GM19328 (cell line): Measurements from ENCODE around the gene KRTAP10-10.
"Not testable (repeated sequence)": the region's sequence is repeated elsewhere in the genome, so short reads cannot be mapped to it uniquely, and the experiment has no call there.

Experiments used
- ATAC-seq: cut with Tn5 transposase; IDR thresholded peaks from one replicate; pipeline ENCODE4 v1.9.1; 2021; ENCODE audit warnings: mild to moderate bottlenecking, moderate library complexity; ENCODE audit not compliant: unreplicated experiment

Gene KRTAP10-10

DNA sequence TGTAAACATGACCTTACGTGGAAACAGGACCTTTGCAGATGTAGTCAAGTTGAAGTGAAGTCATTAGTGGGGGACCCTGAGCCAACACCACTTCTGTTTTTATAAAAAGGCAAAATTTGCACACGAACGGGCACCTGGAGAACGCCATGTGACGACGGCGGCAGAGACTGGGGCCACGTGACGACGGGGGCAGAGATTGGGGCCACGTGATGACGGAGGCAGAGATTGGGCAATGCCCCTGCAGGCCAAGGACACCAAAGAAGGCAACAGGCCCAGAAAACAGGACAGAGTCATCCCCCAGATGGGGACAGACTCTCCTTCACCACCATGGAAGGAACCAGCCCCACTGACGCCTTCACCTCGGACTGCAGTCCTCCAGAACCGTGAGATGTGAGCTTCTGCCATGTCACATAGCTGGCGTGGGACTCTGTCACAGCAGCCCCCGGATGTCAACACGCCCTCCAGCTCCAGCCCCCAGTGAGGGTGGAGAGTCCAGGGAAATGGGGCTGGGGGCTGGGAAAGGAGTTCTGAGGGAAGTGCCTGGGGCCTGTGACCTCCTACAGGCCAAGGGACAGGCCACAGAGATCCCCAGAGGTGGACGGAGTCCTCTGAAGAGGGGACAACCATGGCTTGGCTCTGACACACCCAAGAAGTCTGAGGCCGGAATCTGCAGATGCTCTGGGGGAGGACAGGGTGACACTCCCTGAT lies 13.3 kb downstream of the KRTAP10-10 start:
- ATAC-seq, result no peak

- no peak for ATAC-seq
Measured at GRCh38 chr21:44650973-44651675, 14.0 kb downstream of the KRTAP10-10 start.

DNA sequence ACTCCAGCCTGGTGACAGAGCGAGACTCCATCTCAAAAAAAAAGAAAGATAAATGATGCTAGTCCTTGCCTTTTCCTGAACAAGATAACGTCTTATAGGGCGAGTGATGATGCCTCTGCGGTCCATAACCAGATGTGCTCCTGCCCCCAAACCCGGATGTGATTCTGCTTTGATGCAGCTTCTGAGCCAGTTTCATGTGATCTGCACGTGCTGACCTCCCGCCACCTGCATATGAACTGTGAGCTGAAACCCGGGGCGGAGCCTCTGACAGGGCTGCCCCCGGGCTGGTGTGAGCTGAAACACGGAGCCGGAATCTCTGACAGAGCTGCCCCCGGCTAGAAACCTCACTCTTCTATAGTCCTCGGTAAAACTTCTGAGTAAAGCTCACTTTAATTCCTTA lies 16.0 kb downstream of the KRTAP10-10 start:
- ATAC-seq, result no peak

DNA sequence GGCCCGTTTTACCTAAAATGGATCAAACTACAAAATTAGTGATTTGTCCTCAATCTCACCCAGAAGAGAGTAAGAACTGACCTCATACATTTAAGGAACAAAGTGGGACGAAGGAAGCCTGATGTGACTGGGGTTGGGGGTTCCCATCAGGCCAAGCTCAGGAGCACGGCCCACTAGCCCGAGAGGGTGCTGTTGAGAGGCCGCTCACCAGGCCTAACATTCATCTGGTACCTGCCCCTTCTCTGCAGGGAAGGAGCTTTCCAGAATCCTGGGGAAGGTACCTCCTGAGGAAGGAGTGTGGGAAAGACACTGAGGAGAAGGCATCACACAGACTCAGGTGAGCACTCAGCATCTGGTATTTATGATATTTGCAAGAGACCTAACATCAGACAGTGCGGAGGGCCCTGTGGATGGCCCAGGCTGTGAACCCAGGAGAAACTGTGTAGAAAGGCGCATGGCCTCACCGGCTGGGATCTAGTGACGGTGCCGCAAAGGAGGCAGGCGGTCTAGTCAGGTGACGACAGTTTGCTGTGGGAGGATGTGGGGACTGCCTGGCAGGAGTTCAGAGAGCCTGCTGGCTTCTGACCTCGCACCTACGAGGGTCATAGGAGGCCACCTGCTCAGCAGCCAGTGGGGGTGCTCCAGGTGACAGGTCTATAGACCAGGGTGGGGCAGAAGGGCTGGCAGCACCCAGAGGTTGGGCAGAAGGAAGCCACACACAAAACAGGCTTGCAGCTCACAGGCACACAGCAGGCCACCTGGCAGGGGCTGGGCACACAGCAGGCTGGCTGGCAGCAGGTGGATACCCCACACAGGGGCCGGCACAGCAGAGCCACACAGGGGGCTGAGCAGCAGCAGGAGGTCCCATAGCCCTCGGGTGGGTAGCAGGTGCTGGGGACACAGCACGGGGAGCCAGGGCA lies 16.8 kb downstream of the KRTAP10-10 start:
- ATAC-seq, result no peak

DNA sequence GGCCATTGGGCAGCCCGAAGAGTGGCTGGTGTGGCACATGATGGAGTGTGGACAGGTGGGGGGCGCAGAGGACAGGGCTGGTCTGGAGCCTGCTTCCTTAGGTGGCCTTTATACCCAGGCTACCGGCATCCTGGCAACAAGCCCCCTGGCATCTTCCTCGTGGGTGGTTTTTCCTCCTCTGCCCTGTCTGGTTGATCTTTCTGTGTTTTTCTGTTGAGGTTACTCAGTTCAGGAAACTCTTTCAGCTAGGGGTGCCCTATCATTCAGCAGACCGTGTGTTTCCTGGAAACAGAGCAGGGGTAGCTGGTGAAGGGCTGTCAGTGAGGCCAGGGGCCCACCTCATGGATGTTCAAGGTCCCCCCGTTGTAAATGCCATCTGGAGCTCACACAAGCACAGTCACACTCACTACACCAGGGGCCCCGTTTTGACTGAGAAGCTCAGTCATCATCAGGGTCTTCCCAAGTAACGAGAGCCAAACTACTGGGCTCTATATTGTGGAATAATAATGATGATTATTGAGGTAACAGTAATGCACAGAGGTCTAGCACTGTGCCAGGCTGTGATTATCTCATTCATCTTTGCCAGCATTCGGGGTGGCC lies 17.5 kb downstream of the KRTAP10-10 start, which contains the start of gene KRTAP12-4:
TSS of gene KRTAP12-4 (minus strand) at position 84 of the 600 bp plus-strand sequence. CDS start at position 39, 45 bp downstream.
- no peak for ATAC-seq

- ATAC-seq, result no peak
Measured at GRCh38 chr21:44656868-44657267, 19.7 kb downstream of the KRTAP10-10 start.

DNA sequence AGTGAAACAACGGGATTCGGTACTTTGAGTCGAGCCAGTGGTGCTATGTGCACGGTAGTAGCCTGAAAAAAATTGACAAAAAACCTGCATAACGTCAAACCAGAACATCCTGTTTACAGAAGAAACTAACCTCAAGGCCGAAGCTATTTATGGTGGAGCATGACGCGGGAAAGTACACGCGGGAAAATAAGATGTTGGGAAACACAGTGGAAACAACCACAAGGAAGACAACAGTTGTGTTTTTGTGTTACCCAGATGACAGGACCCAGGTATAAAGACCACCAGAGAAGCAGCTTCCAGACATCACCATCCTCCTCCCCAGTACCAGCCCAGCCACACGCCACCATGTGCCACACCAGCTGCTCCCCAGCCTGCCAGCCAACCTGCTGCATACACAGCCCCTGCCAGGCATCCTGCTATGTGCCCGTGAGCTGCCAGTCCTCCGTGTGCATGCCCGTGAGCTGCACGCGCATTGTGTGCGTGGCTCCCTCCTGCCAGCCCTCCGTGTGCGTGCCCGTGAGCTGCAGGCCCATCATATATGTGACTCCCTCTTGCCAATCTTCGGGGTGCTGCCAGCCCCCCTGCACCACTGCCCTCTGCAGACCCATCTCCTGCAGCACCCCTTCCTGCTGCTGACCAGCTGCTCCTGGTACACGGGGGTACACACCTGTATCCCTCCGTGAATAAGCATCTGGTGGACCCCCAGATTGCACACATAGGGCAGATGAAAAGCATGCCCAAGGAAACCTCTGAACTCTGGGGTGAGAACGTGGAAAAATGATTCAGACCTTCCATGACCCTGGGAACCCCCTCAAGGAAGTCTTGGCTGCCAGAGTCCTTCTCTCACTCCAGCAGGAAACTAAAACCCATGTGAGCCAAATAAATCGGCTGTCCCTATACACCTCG lies 20.7 kb downstream of the KRTAP10-10 start, which contains the start of gene KRTAP12-3:
TSS of gene KRTAP12-3 (plus strand) at position 298 of the 906 bp plus-strand sequence. CDS start at position 346, 48 bp downstream.
- no peak for ATAC-seq

DNA sequence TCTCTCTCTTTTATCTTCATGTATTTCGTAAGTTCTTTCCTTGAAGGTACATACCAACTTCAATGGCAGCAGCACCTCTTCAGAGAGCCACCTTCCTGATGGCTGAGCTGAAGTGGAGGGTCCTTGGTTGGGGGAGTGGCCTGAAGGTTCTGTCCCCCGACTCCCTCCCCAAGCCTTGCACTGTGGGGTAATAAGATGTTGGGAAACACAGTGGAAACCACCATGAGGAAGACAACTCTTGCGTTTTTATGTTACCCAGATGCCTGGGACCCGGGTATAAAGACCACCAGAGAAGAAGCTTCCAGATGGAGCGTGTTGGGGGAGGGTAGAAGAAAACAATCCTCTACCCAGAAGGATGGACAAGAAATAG lies 21.4 kb downstream of the KRTAP10-10 start:
- no peak for ATAC-seq

GRCh38 chr21:44658913-44659595 lies 21.9 kb downstream of the KRTAP10-10 start:
- ATAC-seq, result no peak

GRCh38 chr21:44661567-44661966 lies 24.4 kb downstream of the KRTAP10-10 start:
- ATAC-seq, result not testable (repeated sequence)

- ATAC-seq, result no peak
Measured at GRCh38 chr21:44664691-44665090, 27.5 kb downstream of the KRTAP10-10 start.

GRCh38 chr21:44666401-44667320 lies 29.5 kb downstream of the KRTAP10-10 start, which contains the start of gene KRTAP12-2:
KRTAP12-2 (minus strand) TSS chr21:44666927; CDS start chr21:44666886, 41 bp downstream.
- no peak for ATAC-seq

- ATAC-seq, result no peak
Measured at GRCh38 chr21:44667612-44668011, 30.5 kb downstream of the KRTAP10-10 start.

GRCh38 chr21:44670642-44671432 lies 33.7 kb downstream of the KRTAP10-10 start:
- ATAC-seq, result no peak

- ATAC-seq, result no peak
Measured at GRCh38 chr21:44671911-44672310, 34.8 kb downstream of the KRTAP10-10 start.

- no peak for ATAC-seq
Measured at GRCh38 chr21:44677881-44678280, 40.7 kb downstream of the KRTAP10-10 start.

GRCh38 chr21:44681152-44681551 lies 44.0 kb downstream of the KRTAP10-10 start:
- no peak for ATAC-seq
